Testis (tissue), 3 donors: ENCODE results near the gene KAT6B. TPM values are rescaled to one million over a fixed set of nuclear protein-coding genes. Genes with fewer than 3 reads are reported as not detected.

ENCODE experiments used
- DNase-seq: peaks from one replicate; pipeline ENCODE4 v3.0.0-alpha.2; 2019
- H3K27ac ChIP-seq, 2 donors: fragments of 200-600 bp; sonication (generic); one replicate each; pipeline ENCODE4 v1.5.1; 2019
- H3K27me3 ChIP-seq: fragments of 200-600 bp; sonication (generic); one replicate; pipeline ENCODE4 v1.5.1; 2019
- H3K36me3 ChIP-seq: fragments of 200-600 bp; sonication (generic); one replicate; pipeline ENCODE4 v1.5.1; 2017; ENCODE audit warnings: low read depth; ENCODE audit errors: missing control alignments
- H3K4me1 ChIP-seq: fragments of 200-600 bp; sonication (generic); one replicate; pipeline ENCODE4 v1.5.1; 2019
- H3K4me3 ChIP-seq, 2 donors: fragments of 200-600 bp; sonication (generic); one replicate each; pipeline ENCODE4 v1.5.1; 2017 to 2019
- H3K9me3 ChIP-seq: fragments of 200-600 bp; sonication (generic); one replicate; pipeline ENCODE4 v1.5.1; 2017
- CTCF ChIP-seq, 3 experiments: fragments of 450-650 bp in 2 of 3; fragments of 200-600 bp in 1 of 3; sonication (generic) in 1 of 3; IDR thresholded peaks; one replicate each; pipeline ENCODE4 v1.5.1; 2016 to 2019; ENCODE audit warnings: antibody characterized with exemption in 3 of 3, mild to moderate bottlenecking in 2 of 3, moderate library complexity in 1 of 3
- POLR2A ChIP-seq: fragments of 450-650 bp; IDR thresholded peaks from one replicate; pipeline ENCODE4 v1.6.1; 2017; ENCODE audit warnings: antibody characterized with exemption, mild to moderate bottlenecking, moderate library complexity
- WGBS, 2 donors: methylation state at CpG; one replicate each; pipeline ENCODE4 v1.1.5; 2018; 5-methylcytosine and 5-hydroxymethylcytosine counted together
- intact Hi-C: fragments of 100-400 bp; cut with DNase I; formaldehyde crosslinking; loops from one replicate; pipeline ENCODE4 v1.15.1; 2023; ENCODE audit warnings: low total_unique reads
- polyA plus RNA-seq: library from polyadenylated mRNA; stranded (reverse); fragments of 350-450 nt; fragmentation: Illumina TruSeq; extraction: RNeasy Lipid Tissue Mini Kit (QIAGEN cat#74804); gene quantifications from one replicate; pipeline ENCODE4 v1.2.3, GENCODE V29; 2014; ENCODE audit warnings: low read depth, low replicate concordance; ENCODE audit not compliant: insufficient read depth
- total RNA-seq, 2 donors: library from RNA; depleted of rRNA; stranded (reverse); fragments of >200 nt; gene quantifications; one replicate each; pipeline ENCODE4 v1.2.3, GENCODE V29; 2016

The KAT6B gene
- total and polyA plus RNA-seq, 3 donors from 2014 or later: 23.9 to 109 (median 106) TPM

- no peak for DNase-seq
- Histone ChIP-seq H3K27me3 (no peaks in the 10 kb centered on the region), H3K36me3 (no peaks in the 10 kb centered on the region), H3K9me3 (no peaks in the 10 kb centered on the region), H3K4me3 (no peak overlapping the region), H3K4me1 (peaks cover 16% of the 10 kb centered on the region), H3K27ac (no peak overlapping the region)
- WGBS, 2 donors: 34 to 43% methylated on average over 9 of the region's 9 CpGs
- intact Hi-C loops: no loop called here
- TF ChIP-seq CTCF (IDR thresholded peaks at IDR 0.05): no peak
- TF ChIP-seq POLR2A: no peak
Observed at GRCh38 chr10:74957285-74957961, 131.0 kb downstream of the KAT6B start.

GRCh38 chr10:74958316-74958715 lies 131.9 kb downstream of the KAT6B start:
- intact Hi-C loops: no loop called here
- 93 to 95% methylated on average over 3 of the region's 3 CpGs for WGBS, 2 donors
- no peaks in the 10 kb centered on the region for H3K36me3 ChIP-seq

GRCh38 chr10:74960670-74961069 lies 134.3 kb downstream of the KAT6B start:
- Histone ChIP-seq H3K9me3 (no peaks in the 10 kb centered on the region), H3K36me3 (no peaks in the 10 kb centered on the region), H3K27ac (no peak overlapping the region), H3K27me3 (no peaks in the 10 kb centered on the region), H3K4me3 (no peak overlapping the region), H3K4me1 (peaks cover 6% of the 10 kb centered on the region)
- intact Hi-C loops: no loop called here
- WGBS, 2 donors: 74 to 80% methylated on average over 2 of the region's 2 CpGs
- no peak for DNase-seq
- TF ChIP-seq POLR2A (no peak), CTCF (IDR thresholded peaks at IDR 0.05) (no peak)

More at GRCh38 chr10:74958316-74958715, 131.9 kb downstream of the KAT6B start:
- TF ChIP-seq POLR2A (no peak), CTCF (IDR thresholded peaks at IDR 0.05) (no peak)
- no peak for DNase-seq
- Histone ChIP-seq H3K27me3 (no peaks in the 10 kb centered on the region), H3K4me1 (peaks cover 12% of the 10 kb centered on the region), H3K4me3 (no peak overlapping the region), H3K9me3 (no peaks in the 10 kb centered on the region), H3K27ac (no peak overlapping the region)

- H3K27me3 ChIP-seq: no peaks in the 10 kb centered on the region
- no peak for TF ChIP-seq POLR2A
- no peak for TF ChIP-seq CTCF (IDR thresholded peaks at IDR 0.05)
- H3K36me3 ChIP-seq: no peaks in the 10 kb centered on the region
- no peak overlapping the region for H3K4me3 ChIP-seq
- H3K9me3 ChIP-seq: no peaks in the 10 kb centered on the region
- DNase-seq: no peak
- H3K27ac ChIP-seq: no peak overlapping the region
- 82 to 87% methylated on average over 4 of the region's 4 CpGs for WGBS, 2 donors
- intact Hi-C loops: no loop called here
- peaks cover 6% of the 10 kb centered on the region for H3K4me1 ChIP-seq
Observed at GRCh38 chr10:74962517-74962916, 136.1 kb downstream of the KAT6B start.

- Histone ChIP-seq H3K36me3 (no peaks in the 10 kb centered on the region), H3K4me1 (peaks cover 11% of the 10 kb centered on the region), H3K27ac (no peak overlapping the region), H3K4me3 (no peak overlapping the region), H3K9me3 (no peaks in the 10 kb centered on the region), H3K27me3 (no peaks in the 10 kb centered on the region)
- WGBS, 2 donors: 80 to 91% methylated on average over 3 of the region's 3 CpGs
- intact Hi-C loops: no loop called here
- no peak for DNase-seq
- no peak for TF ChIP-seq CTCF (IDR thresholded peaks at IDR 0.05)
- TF ChIP-seq POLR2A: no peak
Observed at GRCh38 chr10:74963549-74963948, 137.1 kb downstream of the KAT6B start.
